GM18498 (cell line): ENCODE results near the gene LOXL1.
"Not testable (repeated sequence)": the region's sequence is repeated elsewhere in the genome, so short reads cannot be mapped to it uniquely, and the experiment has no call there.

Source experiments
- ATAC-seq: cut with Tn5 transposase; IDR thresholded peaks from one replicate; pipeline ENCODE4 v1.9.1; 2021; ENCODE audit warnings: mild to moderate bottlenecking, moderate library complexity; ENCODE audit not compliant: unreplicated experiment

Gene LOXL1

GRCh38 chr15:73937296-73937695 is 11.0 kb downstream of the LOXL1 start:
- ATAC-seq, result no peak

- ATAC-seq, result no peak
Measured at GRCh38 chr15:73937726-73938125, 11.5 kb downstream of the LOXL1 start.

- not testable (repeated sequence) for ATAC-seq
Measured at GRCh38 chr15:73938516-73938915, 12.3 kb downstream of the LOXL1 start.

- no peak for ATAC-seq
Measured at GRCh38 chr15:73939138-73939537, 12.9 kb downstream of the LOXL1 start.

GRCh38 chr15:73940061-73940981 is 14.1 kb downstream of the LOXL1 start:
- no peak for ATAC-seq

- ATAC-seq, result no peak
Measured at GRCh38 chr15:73941044-73941443, 14.8 kb downstream of the LOXL1 start.

GRCh38 chr15:73941449-73941848 is 15.2 kb downstream of the LOXL1 start:
- no peak for ATAC-seq

- no peak for ATAC-seq
Measured at GRCh38 chr15:73941871-73942635, 15.8 kb downstream of the LOXL1 start.

- no peak for ATAC-seq
Measured at GRCh38 chr15:73942751-73943270, 16.5 kb downstream of the LOXL1 start.

- ATAC-seq, result no peak
Measured at GRCh38 chr15:73944161-73945129, 18.2 kb downstream of the LOXL1 start.

GRCh38 chr15:73945130-73945508 is 18.9 kb downstream of the LOXL1 start:
- ATAC-seq, result no peak

GRCh38 chr15:73946046-73946721 is 19.9 kb downstream of the LOXL1 start:
- ATAC-seq, result no peak

- no peak for ATAC-seq
Measured at GRCh38 chr15:73946795-73947370, 20.6 kb downstream of the LOXL1 start.

GRCh38 chr15:73947651-73948050 is 21.4 kb downstream of the LOXL1 start:
- no peak for ATAC-seq

GRCh38 chr15:73948396-73948795 is 22.1 kb downstream of the LOXL1 start:
- ATAC-seq, result no peak

GRCh38 chr15:73948982-73949381 is 22.7 kb downstream of the LOXL1 start:
- ATAC-seq, result no peak

- no peak for ATAC-seq
Measured at GRCh38 chr15:73949496-73949895, 23.2 kb downstream of the LOXL1 start.

- ATAC-seq, result no peak
Measured at GRCh38 chr15:73950479-73950830, 24.2 kb downstream of the LOXL1 start.

- ATAC-seq, result peak; percentile 48
Measured at GRCh38 chr15:73950831-73951561, 24.7 kb downstream of the LOXL1 start.
